ENCODE data around the gene TEX2. TPM values are rescaled to one million over a fixed set of nuclear protein-coding genes. Genes with fewer than 3 reads are reported as not detected.

The TEX2 gene
- total and polyA plus RNA-seq, 9 of the 15 experiments (the other 6 are each of a cell fraction or from before 2014, with no cell fraction given) = 4.1 to 27.6 (median 19.3) TPM

DNA sequence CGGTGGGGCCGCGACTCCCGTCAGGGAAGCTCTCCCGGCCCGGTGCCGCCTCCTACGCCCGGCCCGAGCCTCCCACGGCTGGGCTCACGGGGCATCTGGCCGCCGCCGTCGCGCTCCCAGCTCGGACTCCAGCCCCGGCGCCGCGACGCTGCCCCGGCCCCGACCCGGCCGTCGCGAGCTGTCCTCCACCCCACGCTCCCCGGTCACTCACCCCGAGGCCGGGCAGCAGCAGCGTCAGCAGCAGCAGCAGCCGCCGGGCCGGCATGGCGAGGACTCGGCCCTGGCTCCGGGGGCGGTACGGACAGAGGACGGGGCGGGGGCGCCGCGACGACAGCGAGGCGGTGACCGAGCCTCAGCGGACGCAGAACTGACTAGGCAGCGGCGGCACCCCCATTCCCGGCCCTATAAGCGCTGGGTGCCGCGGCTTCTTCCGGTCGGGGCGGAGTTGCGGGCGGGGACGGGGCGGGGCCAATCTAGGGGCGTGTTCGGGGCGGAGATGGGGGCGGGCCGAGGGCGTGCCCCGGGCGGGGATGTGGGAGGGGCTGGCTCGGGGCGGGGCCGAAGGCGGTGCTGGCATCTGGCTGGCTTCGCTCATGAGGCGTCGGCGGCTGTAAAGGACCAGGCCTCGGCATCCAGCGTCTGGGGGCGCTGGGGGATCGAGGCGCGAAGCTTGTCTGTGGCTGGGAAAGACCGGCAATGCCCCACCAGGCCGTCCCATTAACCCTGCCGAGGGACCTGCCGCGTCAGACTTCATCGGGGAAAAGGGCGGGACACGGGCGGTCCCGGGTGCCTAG lies 133.1 kb downstream of the TEX2 start, which contains the start of gene ERN1 (continued):
- TF ChIP-seq, protein P1, sequence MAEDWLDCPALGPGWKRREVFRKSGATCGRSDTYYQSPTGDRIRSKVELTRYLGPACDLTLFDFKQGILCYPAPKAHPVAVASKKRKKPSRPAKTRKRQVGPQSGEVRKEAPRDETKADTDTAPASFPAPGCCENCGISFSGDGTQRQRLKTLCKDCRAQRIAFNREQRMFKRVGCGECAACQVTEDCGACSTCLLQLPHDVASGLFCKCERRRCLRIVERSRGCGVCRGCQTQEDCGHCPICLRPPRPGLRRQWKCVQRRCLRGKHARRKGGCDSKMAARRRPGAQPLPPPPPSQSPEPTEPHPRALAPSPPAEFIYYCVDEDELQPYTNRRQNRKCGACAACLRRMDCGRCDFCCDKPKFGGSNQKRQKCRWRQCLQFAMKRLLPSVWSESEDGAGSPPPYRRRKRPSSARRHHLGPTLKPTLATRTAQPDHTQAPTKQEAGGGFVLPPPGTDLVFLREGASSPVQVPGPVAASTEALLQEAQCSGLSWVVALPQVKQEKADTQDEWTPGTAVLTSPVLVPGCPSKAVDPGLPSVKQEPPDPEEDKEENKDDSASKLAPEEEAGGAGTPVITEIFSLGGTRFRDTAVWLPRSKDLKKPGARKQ (CRISPR knock-in tag; IDR thresholded peaks at IDR 0.05) = no peak
- TF ChIP-seq SMARCA5 (IDR thresholded peaks at IDR 0.05) (no peak), RBM17 (IDR thresholded peaks at IDR 0.05; ENCODE audit: borderline replicate concordance, low read depth, low read length) (no peak), ZNF77 (CRISPR knock-in tag; IDR thresholded peaks at IDR 0.05) (no peak), RAD51 (IDR thresholded peaks at IDR 0.05; ENCODE audit: borderline replicate concordance, low read depth) (no peak), XRCC3 (IDR thresholded peaks at IDR 0.05) (no peak), RNF2 (IDR thresholded peaks at IDR 0.05) (peak; percentile 72; the same call in 1 of the 2 replicates), ETV6 (IDR thresholded peaks at IDR 0.05; ENCODE audit: borderline replicate concordance in 1 of 2, low read depth in 2 of 2, low read length in 1 of 2) (no peak), ETV6 (CRISPR knock-in tag; IDR thresholded peaks at IDR 0.05; ENCODE audit: borderline replicate concordance) (0 out of 2 replicates have a peak, but pooled peaks have one; percentile 55), BHLHE40 (IDR thresholded peaks at IDR 0.05; ENCODE audit: low read length) (no peak), KDM2B (CRISPR knock-in tag; IDR thresholded peaks at IDR 0.05) (peak; percentile 68; the same call in 1 of the 2 replicates)
- TF ChIP-seq, protein P2, sequence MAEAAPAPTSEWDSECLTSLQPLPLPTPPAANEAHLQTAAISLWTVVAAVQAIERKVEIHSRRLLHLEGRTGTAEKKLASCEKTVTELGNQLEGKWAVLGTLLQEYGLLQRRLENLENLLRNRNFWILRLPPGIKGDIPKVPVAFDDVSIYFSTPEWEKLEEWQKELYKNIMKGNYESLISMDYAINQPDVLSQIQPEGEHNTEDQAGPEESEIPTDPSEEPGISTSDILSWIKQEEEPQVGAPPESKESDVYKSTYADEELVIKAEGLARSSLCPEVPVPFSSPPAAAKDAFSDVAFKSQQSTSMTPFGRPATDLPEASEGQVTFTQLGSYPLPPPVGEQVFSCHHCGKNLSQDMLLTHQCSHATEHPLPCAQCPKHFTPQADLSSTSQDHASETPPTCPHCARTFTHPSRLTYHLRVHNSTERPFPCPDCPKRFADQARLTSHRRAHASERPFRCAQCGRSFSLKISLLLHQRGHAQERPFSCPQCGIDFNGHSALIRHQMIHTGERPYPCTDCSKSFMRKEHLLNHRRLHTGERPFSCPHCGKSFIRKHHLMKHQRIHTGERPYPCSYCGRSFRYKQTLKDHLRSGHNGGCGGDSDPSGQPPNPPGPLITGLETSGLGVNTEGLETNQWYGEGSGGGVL (CRISPR knock-in tag; IDR thresholded peaks at IDR 0.05) = no peak
- TF ChIP-seq, protein P3, sequence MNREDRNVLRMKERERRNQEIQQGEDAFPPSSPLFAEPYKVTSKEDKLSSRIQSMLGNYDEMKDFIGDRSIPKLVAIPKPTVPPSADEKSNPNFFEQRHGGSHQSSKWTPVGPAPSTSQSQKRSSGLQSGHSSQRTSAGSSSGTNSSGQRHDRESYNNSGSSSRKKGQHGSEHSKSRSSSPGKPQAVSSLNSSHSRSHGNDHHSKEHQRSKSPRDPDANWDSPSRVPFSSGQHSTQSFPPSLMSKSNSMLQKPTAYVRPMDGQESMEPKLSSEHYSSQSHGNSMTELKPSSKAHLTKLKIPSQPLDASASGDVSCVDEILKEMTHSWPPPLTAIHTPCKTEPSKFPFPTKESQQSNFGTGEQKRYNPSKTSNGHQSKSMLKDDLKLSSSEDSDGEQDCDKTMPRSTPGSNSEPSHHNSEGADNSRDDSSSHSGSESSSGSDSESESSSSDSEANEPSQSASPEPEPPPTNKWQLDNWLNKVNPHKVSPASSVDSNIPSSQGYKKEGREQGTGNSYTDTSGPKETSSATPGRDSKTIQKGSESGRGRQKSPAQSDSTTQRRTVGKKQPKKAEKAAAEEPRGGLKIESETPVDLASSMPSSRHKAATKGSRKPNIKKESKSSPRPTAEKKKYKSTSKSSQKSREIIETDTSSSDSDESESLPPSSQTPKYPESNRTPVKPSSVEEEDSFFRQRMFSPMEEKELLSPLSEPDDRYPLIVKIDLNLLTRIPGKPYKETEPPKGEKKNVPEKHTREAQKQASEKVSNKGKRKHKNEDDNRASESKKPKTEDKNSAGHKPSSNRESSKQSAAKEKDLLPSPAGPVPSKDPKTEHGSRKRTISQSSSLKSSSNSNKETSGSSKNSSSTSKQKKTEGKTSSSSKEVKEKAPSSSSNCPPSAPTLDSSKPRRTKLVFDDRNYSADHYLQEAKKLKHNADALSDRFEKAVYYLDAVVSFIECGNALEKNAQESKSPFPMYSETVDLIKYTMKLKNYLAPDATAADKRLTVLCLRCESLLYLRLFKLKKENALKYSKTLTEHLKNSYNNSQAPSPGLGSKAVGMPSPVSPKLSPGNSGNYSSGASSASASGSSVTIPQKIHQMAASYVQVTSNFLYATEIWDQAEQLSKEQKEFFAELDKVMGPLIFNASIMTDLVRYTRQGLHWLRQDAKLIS (CRISPR knock-in tag; IDR thresholded peaks at IDR 0.05) = peak; percentile 40; the same call in 1 of the 2 replicates
- TF ChIP-seq, protein P4, sequence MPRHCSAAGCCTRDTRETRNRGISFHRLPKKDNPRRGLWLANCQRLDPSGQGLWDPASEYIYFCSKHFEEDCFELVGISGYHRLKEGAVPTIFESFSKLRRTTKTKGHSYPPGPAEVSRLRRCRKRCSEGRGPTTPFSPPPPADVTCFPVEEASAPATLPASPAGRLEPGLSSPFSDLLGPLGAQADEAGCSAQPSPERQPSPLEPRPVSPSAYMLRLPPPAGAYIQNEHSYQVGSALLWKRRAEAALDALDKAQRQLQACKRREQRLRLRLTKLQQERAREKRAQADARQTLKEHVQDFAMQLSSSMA (CRISPR knock-in tag; IDR thresholded peaks at IDR 0.05) = no peak
- TF ChIP-seq, protein P5, sequence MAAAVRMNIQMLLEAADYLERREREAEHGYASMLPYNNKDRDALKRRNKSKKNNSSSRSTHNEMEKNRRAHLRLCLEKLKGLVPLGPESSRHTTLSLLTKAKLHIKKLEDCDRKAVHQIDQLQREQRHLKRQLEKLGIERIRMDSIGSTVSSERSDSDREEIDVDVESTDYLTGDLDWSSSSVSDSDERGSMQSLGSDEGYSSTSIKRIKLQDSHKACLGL (CRISPR knock-in tag; IDR thresholded peaks at IDR 0.05; ENCODE audit: borderline replicate concordance, poor library complexity, severe bottlenecking) = no peak
- TF ChIP-seq, protein P6, sequence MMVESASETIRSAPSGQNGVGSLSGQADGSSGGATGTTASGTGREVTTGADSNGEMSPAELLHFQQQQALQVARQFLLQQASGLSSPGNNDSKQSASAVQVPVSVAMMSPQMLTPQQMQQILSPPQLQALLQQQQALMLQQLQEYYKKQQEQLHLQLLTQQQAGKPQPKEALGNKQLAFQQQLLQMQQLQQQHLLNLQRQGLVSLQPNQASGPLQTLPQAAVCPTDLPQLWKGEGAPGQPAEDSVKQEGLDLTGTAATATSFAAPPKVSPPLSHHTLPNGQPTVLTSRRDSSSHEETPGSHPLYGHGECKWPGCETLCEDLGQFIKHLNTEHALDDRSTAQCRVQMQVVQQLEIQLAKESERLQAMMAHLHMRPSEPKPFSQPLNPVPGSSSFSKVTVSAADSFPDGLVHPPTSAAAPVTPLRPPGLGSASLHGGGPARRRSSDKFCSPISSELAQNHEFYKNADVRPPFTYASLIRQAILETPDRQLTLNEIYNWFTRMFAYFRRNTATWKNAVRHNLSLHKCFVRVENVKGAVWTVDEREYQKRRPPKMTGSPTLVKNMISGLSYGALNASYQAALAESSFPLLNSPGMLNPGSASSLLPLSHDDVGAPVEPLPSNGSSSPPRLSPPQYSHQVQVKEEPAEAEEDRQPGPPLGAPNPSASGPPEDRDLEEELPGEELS (CRISPR knock-in tag; IDR thresholded peaks at IDR 0.05; ENCODE audit: borderline replicate concordance) = no peak; the same call in 1 of the 2 replicates
